Left lobe of liver (tissue), 2 donors: ENCODE data around the gene NNMT. TPM values are rescaled to one million over a fixed set of nuclear protein-coding genes. Genes with fewer than 3 reads are reported as not detected.

ENCODE experiments used
- ATAC-seq: fragments of 200-7000 bp; cut with Tn5 transposase; one replicate; pipeline ENCODE4 v1.9.1; 2020; ENCODE audit warnings: mild to moderate bottlenecking, moderate library complexity
- DNase-seq: peaks from one replicate; pipeline ENCODE4 v3.0.0-alpha.2; 2020; ENCODE audit warnings: low spot score
- total RNA-seq: library from RNA; stranded (reverse); gene quantifications from one replicate; pipeline ENCODE4 v1.2.1, GENCODE V29; 2021
- donor health status: DM: no; HTN: no; CAD: no; lungs with moderate emphysema.
- donor health status: DM: no; HTN: yes; CAD: no.

The NNMT gene
- total RNA-seq, 1 donor from 2014 or later: 588 TPM

- ATAC-seq (no peak), DNase-seq (no peak)
Measured at GRCh38 chr11:114282488-114282887, 13.7 kb upstream of the NNMT start.

- no peak for ATAC-seq
- no peak for DNase-seq
Measured at GRCh38 chr11:114283422-114283821, 12.8 kb upstream of the NNMT start.

GRCh38 chr11:114284021-114284420, 12.2 kb upstream of the NNMT start:
- DNase-seq (peak; percentile 80), ATAC-seq (peak; percentile 64)

- no peak for DNase-seq
- no peak for ATAC-seq
Measured at GRCh38 chr11:114284914-114285313, 11.3 kb upstream of the NNMT start.

DNA sequence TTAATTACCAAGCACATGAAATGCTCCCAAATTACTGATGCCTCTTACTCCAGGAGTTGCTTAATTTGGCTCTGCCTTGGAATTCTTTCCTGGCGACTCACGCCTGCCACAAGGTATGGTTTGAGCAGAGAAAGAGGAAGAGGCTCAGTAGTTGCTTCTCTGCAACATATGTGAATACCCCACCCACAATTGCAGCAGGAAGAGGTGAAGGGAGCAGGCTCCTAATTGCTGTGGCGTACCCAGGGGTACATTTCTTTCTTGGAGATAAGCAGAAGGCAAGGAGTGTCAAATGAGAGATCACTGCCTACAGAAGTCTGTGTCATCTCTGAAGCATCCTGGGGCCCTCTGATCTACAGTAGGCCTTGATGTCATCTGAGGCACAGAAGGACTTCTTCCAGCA, 10.6 kb upstream of the NNMT start:
- ATAC-seq: no peak

DNA sequence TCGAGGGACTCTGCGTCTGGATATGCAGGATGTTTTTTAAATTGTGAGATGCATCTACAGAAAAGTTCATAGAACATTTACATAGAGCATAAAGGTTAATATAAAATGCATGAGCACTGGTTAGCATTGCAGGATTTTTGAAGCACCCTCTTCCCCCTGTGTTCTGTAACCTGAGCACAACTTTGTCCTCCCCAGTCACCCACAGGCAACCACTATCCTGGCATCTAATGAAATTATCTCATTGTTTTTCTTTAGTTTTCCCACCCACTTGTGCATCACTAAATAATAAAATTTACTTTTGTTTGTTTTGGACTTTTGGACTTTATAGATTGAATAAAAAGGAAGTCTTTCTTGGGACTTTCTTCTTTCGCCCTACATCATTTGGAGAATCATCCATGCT, 10.0 kb upstream of the NNMT start:
- DNase-seq (no peak), ATAC-seq (no peak)

More for the DNA sequence above, 10.6 kb upstream of the NNMT start:
- no peak for DNase-seq

GRCh38 chr11:114287154-114287553, 9.0 kb upstream of the NNMT start:
- no peak for ATAC-seq
- DNase-seq: no peak

- ATAC-seq (no peak), DNase-seq (no peak)
Measured at GRCh38 chr11:114288136-114288535, 8.1 kb upstream of the NNMT start.

- DNase-seq (no peak), ATAC-seq (no peak)
Measured at GRCh38 chr11:114289779-114290178, 6.4 kb upstream of the NNMT start.

DNA sequence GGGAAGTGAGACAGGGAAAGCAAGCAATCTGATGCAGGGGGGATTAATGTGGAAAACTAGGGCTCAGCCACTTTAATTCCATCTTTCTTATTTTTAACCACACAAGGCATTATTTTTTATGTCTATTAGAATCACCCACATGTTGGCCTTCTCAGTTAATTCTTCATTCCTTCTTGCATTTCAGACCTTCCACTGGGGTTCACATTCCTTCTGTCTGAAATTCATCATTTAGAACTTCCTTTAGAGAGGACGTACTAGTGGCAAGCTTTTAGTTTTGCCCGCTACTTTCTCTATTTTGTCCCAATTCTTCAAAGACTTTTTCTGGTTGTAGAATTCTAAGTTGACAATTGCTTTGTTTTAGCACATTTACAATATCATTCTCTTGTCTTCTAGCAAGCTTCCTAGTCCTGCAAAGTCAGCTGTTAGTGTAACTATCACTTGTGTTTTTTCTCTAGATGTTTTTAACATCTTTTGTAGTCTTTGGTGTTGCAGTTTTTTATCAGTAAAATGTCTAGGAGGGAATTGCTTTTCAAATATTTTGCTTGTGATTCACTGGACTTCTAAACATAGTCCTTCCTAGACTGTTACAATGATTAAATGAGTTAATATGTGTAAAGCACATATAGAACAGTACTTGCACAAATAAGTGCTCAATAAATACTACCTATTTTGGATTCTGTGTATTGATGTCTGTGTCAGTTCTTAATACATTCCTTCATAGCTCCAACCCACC, 5.5 kb upstream of the NNMT start:
- no peak for ATAC-seq

GRCh38 chr11:114291381-114291780, 4.8 kb upstream of the NNMT start:
- ATAC-seq: peak; percentile 3
- DNase-seq: no peak

More for the DNA sequence above, 5.5 kb upstream of the NNMT start:
- DNase-seq: no peak

- ATAC-seq (peak; percentile 26), DNase-seq (no peak)
Measured at GRCh38 chr11:114291842-114292680, 4.1 kb upstream of the NNMT start.

DNA sequence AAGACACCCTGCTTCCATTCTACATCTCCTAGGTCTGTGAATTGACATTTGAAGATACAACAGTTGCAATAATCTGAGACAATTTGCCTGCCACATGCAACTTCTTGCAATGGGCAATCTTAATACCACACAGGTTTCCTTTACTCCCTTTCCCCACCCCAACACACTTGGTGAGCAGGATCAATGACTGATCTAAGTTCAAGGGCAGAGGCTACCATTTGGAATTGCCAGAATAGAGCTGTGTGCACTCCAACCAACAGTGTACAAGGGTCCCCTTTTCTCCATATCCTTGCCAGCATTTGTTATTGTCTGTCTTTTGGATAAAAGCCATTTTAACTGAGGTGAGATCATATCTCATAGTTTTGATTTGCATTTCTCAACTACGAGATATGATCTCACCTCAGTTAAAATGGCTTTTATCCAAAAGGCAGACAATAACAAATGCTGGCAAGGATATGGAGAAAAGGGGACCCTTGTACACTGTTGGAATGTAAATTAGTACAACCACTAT, 2.9 kb upstream of the NNMT start:
- ATAC-seq: peak; percentile 8
- no peak for DNase-seq

GRCh38 chr11:114296605-114297372, 590 bp downstream of the NNMT start:
- DNase-seq (no peak), ATAC-seq (peak; percentile 29)

- DNase-seq: no peak
- peak; percentile 18 for ATAC-seq
Measured at GRCh38 chr11:114297806-114298709, 1.9 kb downstream of the NNMT start.

DNA sequence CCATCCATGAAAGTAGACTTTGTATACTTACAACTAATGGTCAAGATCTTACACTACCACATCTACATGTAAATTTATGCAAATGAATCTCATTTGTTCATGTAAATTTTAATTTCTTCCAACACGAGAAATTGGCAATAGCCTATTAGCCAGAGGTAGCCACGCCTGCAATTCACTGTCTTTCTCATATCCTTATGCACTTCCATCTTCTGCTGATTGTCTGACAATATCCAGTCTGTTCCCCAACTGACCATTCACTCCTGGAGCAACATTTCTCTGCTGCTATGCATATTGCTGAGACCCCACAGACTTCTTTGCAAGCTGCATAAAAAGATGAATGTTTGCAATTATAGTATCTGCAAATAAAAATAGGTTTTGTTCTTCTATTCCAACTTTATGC, 2.5 kb downstream of the NNMT start:
- DNase-seq (no peak), ATAC-seq (peak; percentile 8)

DNA sequence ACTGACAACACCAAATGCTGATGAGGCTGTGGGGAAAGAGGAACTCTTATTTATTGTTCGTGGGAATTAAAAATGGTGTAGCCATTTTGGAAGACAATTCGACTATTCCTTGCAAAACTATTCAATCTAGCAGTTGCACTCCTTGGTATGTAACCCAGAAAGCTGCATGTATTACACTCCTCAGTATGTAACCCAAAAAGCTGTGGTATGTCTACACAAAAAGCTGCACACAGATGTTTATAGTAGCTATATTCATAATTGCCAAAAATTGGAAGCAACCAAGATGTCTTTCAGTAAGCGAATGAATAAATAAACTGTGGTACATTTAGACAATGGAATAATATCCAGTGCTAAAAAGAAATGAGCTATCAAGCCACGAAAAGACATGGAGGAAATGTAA, 4.9 kb downstream of the NNMT start:
- DNase-seq (no peak), ATAC-seq (no peak)

- DNase-seq (no peak), ATAC-seq (no peak)
Measured at GRCh38 chr11:114301927-114302326, 5.7 kb downstream of the NNMT start.

GRCh38 chr11:114302663-114303062, 6.5 kb downstream of the NNMT start:
- DNase-seq (no peak), ATAC-seq (no peak)

DNA sequence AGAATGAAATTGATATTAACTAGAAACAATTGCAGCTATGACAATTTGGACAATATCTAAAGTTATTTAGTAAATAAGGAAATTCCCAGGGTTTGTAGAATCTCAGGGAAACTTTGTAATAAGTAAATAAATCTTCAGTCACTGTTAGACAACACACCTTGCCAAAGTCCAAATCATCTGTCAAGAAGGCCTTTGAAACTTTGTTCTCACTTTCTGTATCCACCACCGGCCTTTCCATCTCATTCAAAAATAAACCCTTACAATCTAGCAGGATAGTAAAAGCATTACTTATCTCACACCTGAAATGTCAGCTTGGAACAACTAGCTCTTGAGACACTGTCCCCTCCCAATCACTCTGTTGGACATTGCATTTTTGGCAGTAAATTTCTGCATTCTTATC, 7.9 kb downstream of the NNMT start:
- DNase-seq: no peak
- peak; percentile 17 for ATAC-seq
